Ectodermal cell (in vitro differentiated cells): Measurements from ENCODE around the gene DLL1.

Experiments used
- H3K27ac ChIP-seq: 2 replicates; pipeline ENCODE4 v1.7.0; 2013; ENCODE audit warnings: mild to moderate bottlenecking, low read depth, low read length; ENCODE audit not compliant: insufficient read depth, poor library complexity, severe bottlenecking
- H3K27me3 ChIP-seq: 2 replicates; pipeline ENCODE4 v1.7.0; 2013; ENCODE audit warnings: mild to moderate bottlenecking, low read length; ENCODE audit not compliant: insufficient read depth, control insufficient read depth, poor library complexity, severe bottlenecking
- H3K36me3 ChIP-seq: one replicate; pipeline ENCODE4 v1.7.0; 2013; ENCODE audit warnings: low read length; ENCODE audit not compliant: control insufficient read depth, insufficient read depth
- H3K4me1 ChIP-seq: one replicate; pipeline ENCODE4 v1.7.0; 2013; ENCODE audit warnings: low read length; ENCODE audit not compliant: control insufficient read depth, insufficient read depth
- H3K4me3 ChIP-seq: 2 replicates; pipeline ENCODE4 v1.7.0; 2013; ENCODE audit warnings: low read depth, low read length, control low read depth; ENCODE audit not compliant: insufficient read depth
- H3K9me3 ChIP-seq: 2 replicates; pipeline ENCODE4 v1.7.0; 2013; ENCODE audit warnings: mild to moderate bottlenecking, low read length, moderate library complexity; ENCODE audit not compliant: control insufficient read depth
- WGBS, 2 experiments: methylation state at CpG; one replicate each; pipeline ENCODE4 v1.1.7; 2013; ENCODE audit warnings: missing lambda C conversion rate in 2 of 2; 5-methylcytosine and 5-hydroxymethylcytosine counted together

Gene DLL1

DNA sequence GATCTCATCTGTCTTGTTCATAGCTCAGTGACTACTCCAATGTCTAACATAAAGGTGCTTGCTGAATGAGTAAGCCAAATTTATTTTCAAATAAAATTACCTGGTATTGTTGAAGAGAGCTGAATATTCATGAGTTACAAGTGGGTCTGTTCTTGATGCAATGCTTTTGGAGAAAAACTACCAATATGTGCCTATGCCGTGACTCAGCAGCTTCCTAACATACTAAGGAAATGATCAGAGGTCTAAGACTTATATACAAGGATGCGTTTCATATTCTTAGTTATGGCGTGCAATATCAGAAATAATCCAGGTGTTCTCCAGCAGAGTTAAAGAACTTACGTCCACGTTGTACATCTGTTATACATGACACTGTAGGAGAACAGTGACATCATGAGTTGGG lies 20.8 kb upstream of the DLL1 start:
- Histone ChIP-seq H3K9me3 (no peaks in the 10 kb centered on the region), H3K4me1 (peaks cover 27% of the 10 kb centered on the region), H3K27me3 (peaks cover 4% of the 10 kb centered on the region), H3K27ac (no peak overlapping the region), H3K36me3 (no peaks in the 10 kb centered on the region), H3K4me3 (no peak overlapping the region)
- WGBS, 2 experiments, result 97 to 100% methylated on average over 4 to 5 of the region's 5 CpGs

DNA sequence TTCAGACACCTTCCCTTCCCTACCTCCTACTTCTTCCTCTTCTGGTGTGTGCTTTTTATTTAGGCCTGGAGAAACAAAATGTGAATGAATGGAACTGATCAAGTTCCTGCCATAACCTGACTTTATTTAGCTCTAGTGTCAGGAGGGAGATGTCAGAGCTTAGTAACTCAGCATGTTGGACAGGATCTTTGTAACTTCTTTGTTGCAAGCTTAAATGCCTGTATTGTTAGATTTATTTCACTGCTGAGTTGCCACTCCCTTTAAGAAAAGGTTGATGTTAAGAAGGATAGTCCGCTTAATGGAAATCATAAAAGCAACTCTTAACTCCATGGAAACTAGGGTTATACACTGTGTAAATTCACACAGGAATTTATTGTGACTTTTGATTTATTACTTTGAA lies 17.9 kb upstream of the DLL1 start:
- WGBS, 2 experiments, result 73% methylated on average over 1 of the region's 1 CpG; no CpG with 5 or more reads in 1 of the 2 experiments

DNA sequence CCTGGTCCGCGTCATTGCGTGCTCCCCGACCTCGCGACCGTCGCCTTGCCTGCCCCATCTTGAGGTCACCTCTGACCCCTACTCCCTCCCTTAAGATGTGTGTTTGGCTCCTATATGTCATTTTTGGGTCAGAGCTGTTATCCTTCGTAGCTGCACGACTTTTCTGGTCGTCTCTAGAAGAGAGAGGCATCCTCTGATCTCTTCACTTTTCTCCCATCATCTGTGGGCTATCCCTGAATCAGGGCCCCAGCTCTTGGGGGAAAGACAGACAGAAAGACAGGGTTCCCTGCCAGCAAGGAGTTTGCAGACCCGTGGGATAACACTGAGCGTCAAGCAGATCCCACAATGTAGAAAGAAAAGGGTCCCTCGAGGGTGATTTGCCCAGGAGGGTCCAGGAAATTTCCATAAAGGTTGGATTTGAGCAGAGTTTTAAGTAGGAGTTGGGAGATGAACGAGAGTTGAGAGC lies 16.2 kb upstream of the DLL1 start:
- H3K4me3 ChIP-seq, result peak overlapping the region; percentile 73
- 26% methylated on average over 15 of the region's 15 CpGs for WGBS, 2 experiments
- peaks cover 13% of the 10 kb centered on the region for H3K27me3 ChIP-seq
- H3K9me3 ChIP-seq, result no peaks in the 10 kb centered on the region
- H3K4me1 ChIP-seq, result peaks cover 20% of the 10 kb centered on the region
- no peaks in the 10 kb centered on the region for H3K36me3 ChIP-seq
- H3K27ac ChIP-seq, result no peak overlapping the region

More for the DNA sequence above, 17.9 kb upstream of the DLL1 start:
- Histone ChIP-seq H3K9me3 (no peaks in the 10 kb centered on the region), H3K36me3 (no peaks in the 10 kb centered on the region), H3K4me3 (no peak overlapping the region), H3K27me3 (peaks cover 13% of the 10 kb centered on the region), H3K4me1 (peaks cover 24% of the 10 kb centered on the region), H3K27ac (no peak overlapping the region)

DNA sequence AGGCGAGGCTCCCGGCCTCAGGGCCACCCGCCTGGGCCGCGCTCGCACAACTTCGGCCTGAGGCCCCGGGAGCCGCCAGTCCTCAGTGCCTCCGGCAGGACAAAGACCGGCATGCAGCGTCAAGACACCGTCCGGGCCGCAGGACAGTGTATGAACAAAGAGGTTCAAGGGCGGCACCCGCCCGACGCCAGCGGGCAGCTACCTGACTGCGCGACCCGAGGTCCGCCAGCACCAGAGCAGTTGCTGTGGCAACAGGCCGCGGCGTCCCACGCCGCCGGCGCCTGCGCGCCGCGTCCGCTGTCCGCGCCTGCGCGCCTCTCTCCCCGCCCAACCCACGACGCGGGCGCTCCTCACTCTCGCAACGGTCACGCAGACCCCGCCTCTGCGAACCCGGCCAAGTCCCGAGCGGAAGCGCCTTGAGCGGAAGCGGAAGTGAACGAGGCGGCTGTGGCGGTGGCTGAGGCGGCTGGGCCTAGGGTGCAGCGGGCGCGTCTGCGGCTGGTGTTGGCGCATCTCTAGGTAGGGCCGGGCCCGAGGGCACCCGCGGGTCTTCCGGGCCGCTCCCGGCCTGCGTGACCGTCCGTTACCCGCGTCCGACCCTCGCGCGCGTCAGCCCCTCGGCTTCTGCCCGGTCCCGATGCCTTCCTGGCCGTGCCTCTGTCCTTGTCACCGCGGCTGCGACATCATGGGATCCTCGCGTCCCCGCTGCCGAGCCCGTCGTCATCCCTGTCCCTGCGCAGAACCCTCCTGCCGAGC lies 15.6 kb upstream of the DLL1 start, which contains the start of gene FAM120B:
TSS of gene FAM120B (plus strand) at position 435 of the 756 bp plus-strand sequence. CDS start 10,633 bp downstream, outside the sequence.
- H3K4me1 ChIP-seq, result peaks cover 20% of the 10 kb centered on the region
- WGBS, 2 experiments, result 1% methylated on average over 97 of the region's 97 CpGs
- peak within 1 kb of the TSS; percentile 73 for H3K4me3 ChIP-seq
- peak within 1 kb of the TSS; percentile 21 for H3K27ac ChIP-seq
- peaks cover 13% of the 10 kb centered on the region for H3K27me3 ChIP-seq
- H3K36me3 ChIP-seq, result no peaks in the 10 kb centered on the region
- peaks cover under 1% of the 10 kb centered on the region for H3K9me3 ChIP-seq

DNA sequence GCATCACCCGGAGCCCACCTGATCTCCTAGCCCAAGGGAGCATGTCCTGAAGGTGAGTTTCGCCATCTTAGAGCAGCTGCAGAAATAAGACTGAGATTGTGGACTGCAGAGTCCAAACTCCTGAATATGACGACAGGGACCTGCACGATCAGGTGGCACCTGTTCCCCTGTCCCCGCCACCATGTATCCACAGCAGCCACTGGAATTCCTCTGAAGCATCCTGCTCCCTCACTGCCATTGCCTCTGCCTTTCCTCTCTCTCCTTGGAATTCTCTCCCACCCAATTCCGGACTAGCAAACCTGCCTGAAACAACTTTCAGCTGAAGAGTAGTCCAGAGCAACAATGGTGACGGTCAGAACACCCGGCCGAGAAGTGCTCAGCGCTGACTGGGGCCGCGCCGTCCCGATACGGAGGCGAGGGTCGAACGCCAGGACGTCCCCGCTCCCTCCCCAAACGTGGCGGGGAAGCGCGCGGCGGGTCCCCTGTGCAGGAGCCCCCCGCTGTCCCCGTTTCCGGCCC lies 15.0 kb upstream of the DLL1 start:
- 15% methylated on average over 29 of the region's 29 CpGs for WGBS, 2 experiments
- peaks cover 13% of the 10 kb centered on the region for H3K27me3 ChIP-seq
- H3K4me1 ChIP-seq, result peaks cover 20% of the 10 kb centered on the region
- H3K27ac ChIP-seq, result peak overlapping the region; percentile 21
- H3K4me3 ChIP-seq, result peak overlapping the region; percentile 73
- peaks cover 5% of the 10 kb centered on the region for H3K9me3 ChIP-seq
- H3K36me3 ChIP-seq, result no peaks in the 10 kb centered on the region

DNA sequence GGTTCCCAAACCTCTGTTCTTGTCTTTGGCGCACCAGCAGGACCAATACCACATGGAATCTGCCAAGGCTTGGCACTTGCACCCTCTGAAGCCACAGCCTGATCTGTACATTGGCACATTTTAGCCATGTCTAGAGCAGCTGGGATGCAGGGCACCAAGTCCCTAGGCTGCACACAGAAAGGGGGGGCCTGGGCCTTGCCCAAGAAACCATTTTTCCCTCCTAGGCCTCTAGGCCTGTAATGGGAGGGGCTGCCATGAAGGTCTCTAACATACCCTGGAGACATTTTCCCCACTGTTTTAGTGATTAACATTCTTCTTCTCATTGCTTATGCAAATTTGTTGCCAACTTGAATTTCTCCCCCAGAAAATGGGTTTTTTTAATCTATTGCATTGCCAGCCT lies 10.3 kb upstream of the DLL1 start:
- no peaks in the 10 kb centered on the region for H3K36me3 ChIP-seq
- H3K4me1 ChIP-seq, result peaks cover 5% of the 10 kb centered on the region
- H3K27ac ChIP-seq, result no peak overlapping the region
- peaks cover 23% of the 10 kb centered on the region for H3K27me3 ChIP-seq
- WGBS, 2 experiments, result 33 to 45% methylated on average over 1 of the region's 1 CpG
- H3K9me3 ChIP-seq, result peaks cover 5% of the 10 kb centered on the region
- no peak overlapping the region for H3K4me3 ChIP-seq

DNA sequence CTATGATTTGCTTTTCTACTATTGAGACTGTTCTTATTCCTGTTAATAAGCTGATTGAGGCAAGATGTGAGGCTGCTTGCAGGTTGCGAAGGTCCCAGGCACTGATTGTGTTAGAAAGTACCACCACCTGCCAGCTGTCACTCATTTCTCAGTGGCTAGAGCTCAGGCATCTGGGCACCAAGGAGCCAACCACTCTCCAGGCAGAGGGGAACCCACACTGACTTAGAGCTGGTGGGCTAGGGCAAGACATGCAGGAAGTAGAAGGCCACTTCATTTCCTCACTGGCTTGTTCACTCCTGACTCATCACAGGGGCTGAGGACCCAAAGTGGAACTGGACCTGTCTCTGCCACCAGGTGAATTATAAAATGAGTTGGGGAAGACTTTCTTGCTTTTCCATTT lies 7.8 kb upstream of the DLL1 start:
- H3K4me3 ChIP-seq, result no peak overlapping the region
- H3K27ac ChIP-seq, result no peak overlapping the region
- peaks cover 5% of the 10 kb centered on the region for H3K9me3 ChIP-seq
- WGBS, 2 experiments, result 90 to 98% methylated on average over 1 of the region's 1 CpG
- peaks cover 14% of the 10 kb centered on the region for H3K4me1 ChIP-seq
- H3K27me3 ChIP-seq, result peaks cover 39% of the 10 kb centered on the region
- H3K36me3 ChIP-seq, result no peaks in the 10 kb centered on the region

DNA sequence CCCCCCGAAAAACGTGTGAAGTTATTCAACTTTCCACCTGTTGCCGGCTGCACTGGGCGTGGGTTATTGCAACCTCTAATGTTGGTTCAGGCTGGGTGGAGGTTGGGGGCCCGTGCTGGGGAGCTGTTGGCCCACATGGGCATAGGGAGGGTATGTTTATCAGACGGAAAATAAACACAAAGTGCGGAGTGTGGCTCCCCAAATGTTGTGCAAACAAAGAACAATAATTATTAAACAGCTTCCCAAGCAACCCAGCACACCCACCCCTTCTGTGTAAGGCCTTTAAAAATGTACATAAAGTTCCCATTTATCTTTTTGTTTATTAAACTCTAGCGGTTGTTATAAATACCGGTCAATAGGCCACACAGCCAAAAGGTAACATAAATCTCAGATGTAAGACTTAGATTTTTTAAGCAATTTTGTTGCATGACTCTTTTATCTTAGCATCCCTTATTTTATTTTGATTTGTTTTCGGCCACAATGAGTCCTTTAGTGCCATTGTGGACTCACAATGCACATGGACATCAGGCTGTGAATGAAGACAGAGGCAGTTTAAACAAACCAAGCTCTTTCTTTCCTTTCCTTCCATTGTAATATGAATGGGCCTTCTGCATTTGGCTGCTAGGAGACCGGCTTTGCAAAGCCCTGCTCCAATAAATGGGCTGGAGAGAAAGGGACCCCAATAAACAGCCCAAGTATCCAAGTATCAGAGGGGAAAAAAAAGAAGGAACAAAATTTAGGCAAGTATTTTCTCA lies 6.9 kb upstream of the DLL1 start:
- H3K4me1 ChIP-seq, result peaks cover 23% of the 10 kb centered on the region
- H3K36me3 ChIP-seq, result no peaks in the 10 kb centered on the region
- H3K27ac ChIP-seq, result peak overlapping the region; percentile 92
- H3K9me3 ChIP-seq, result peaks cover 5% of the 10 kb centered on the region
- 9 to 12% methylated on average over 10 to 11 of the region's 11 CpGs for WGBS, 2 experiments
- H3K4me3 ChIP-seq, result no peak overlapping the region
- H3K27me3 ChIP-seq, result peaks cover 48% of the 10 kb centered on the region

DNA sequence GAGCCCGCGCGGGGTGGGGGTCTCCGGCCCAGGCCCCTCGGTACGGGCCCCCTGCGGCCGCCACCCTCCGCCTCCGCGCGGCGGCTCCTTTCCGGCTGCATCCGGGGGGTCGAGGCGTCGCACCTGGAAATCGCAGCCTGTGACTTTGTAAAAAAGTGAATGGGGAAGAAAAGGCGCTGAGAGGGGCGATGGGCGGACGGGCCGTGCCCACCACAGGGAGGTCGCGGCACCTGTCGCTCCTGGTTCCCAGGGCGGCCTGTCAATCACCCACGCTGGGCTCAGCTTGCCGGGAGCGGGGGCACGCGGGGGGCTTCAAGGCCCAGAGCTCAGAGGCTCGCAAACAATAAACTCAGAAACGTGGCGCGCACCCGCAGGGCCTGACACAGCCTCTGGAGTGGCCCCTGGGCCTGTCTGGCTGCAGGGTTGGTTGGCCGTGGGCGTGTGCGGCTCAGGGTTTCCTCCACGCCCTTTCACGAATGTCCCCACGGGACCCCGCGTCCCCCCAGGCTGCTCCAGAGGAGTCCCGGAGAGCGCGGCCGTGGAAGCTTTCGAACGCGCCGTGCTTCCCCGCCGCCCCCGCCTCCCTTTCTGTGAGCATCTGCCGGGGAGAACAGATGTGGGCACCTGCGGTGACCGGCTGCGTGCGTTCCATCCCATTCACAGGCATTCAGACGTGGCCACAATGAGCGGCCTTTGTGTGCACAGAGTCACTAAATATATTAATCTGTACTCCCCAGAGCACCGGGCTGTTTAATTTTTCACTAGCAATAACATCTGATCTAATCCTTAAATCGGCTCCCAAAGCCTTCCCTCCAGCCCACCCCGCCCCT lies 6.1 kb upstream of the DLL1 start:
- H3K9me3 ChIP-seq, result peaks cover 5% of the 10 kb centered on the region
- H3K4me1 ChIP-seq, result peaks cover 30% of the 10 kb centered on the region
- H3K27me3 ChIP-seq, result peaks cover 56% of the 10 kb centered on the region
- 1% methylated on average over 67 of the region's 67 CpGs for WGBS, 2 experiments
- H3K27ac ChIP-seq, result peak overlapping the region; percentile 92
- H3K4me3 ChIP-seq, result peak overlapping the region; percentile 39
- no peaks in the 10 kb centered on the region for H3K36me3 ChIP-seq
